CD8-positive, alpha-beta memory T cell (primary cell): ENCODE measurements around the gene ACAD11. TPM values are rescaled to one million over a fixed set of nuclear protein-coding genes. Genes with fewer than 3 reads are reported as not detected.

Experiments
- CTCF ChIA-PET: fragments of 350-600 bp; sonication (Branson Sonifier 250); formaldehyde crosslinking; loops from one replicate; lab custom pipeline; 2021; ENCODE audit warnings: antibody characterized with exemption; lab: Charles Lee
- POLR2A ChIA-PET: fragments of 350-600 bp; sonication (Branson Sonifier 250); formaldehyde crosslinking; loops from one replicate; lab custom pipeline; 2021; ENCODE audit warnings: antibody characterized with exemption; lab: Charles Lee
- DNase-seq, 5 donors: peaks; one replicate each; pipeline versions ENCODE4 v3.0.0 to v3.0.0-alpha.2; 2020 to 2022; ENCODE audit warnings: mixed read lengths in 1 of 5
- H3K27ac ChIP-seq: one replicate; pipeline ENCODE4 v1.7.0; 2013; ENCODE audit warnings: low read depth, mild to moderate bottlenecking, low read length, moderate library complexity
- H3K27me3 ChIP-seq: 2 replicates; pipeline ENCODE4 v1.7.0; 2013; ENCODE audit warnings: low read length, mild to moderate bottlenecking; ENCODE audit not compliant: insufficient read depth, poor library complexity, severe bottlenecking
- H3K36me3 ChIP-seq: 2 replicates; pipeline ENCODE4 v1.7.0; 2013; ENCODE audit warnings: mild to moderate bottlenecking, low read length, moderate library complexity; ENCODE audit not compliant: insufficient read depth
- H3K4me1 ChIP-seq: 2 replicates; pipeline ENCODE4 v1.7.0; 2013; ENCODE audit warnings: mild to moderate bottlenecking, low read length, moderate library complexity; ENCODE audit not compliant: insufficient read depth
- H3K4me3 ChIP-seq: 2 replicates; pipeline ENCODE4 v1.7.0; 2013; ENCODE audit warnings: mild to moderate bottlenecking, low read length
- H3K9me3 ChIP-seq: 2 replicates; pipeline ENCODE4 v1.7.0; 2013; ENCODE audit warnings: mild to moderate bottlenecking, low read length
- H3K27ac Mint-ChIP-seq, 8 donors: one replicate each; pipeline ENCODE4 v1.8.0; 2020 to 2021; ENCODE audit warnings: mixed read lengths in 8 of 8, mild to moderate bottlenecking in 6 of 8, inconsistent platforms in 3 of 8, moderate library complexity in 3 of 8
- H3K27me3 Mint-ChIP-seq, 2 donors: one replicate each; pipeline ENCODE4 v1.8.0; 2020 to 2021; ENCODE audit warnings: mixed read lengths in 2 of 2, mild to moderate bottlenecking in 1 of 2, moderate library complexity in 1 of 2
- H3K36me3 Mint-ChIP-seq, 3 donors: one replicate each; pipeline ENCODE4 v1.8.0; 2020 to 2021; ENCODE audit warnings: mixed read lengths in 3 of 3, inconsistent platforms in 1 of 3, mild to moderate bottlenecking in 1 of 3
- H3K4me1 Mint-ChIP-seq, 3 donors: one replicate each; pipeline ENCODE4 v1.8.0; 2020 to 2021; ENCODE audit warnings: mixed read lengths in 3 of 3, inconsistent platforms in 1 of 3, mild to moderate bottlenecking in 1 of 3
- H3K4me3 Mint-ChIP-seq, 7 donors: one replicate each; pipeline ENCODE4 v1.8.0; 2020 to 2021; ENCODE audit warnings: mixed read lengths in 7 of 7, mild to moderate bottlenecking in 6 of 7, moderate library complexity in 4 of 7, inconsistent platforms in 2 of 7
- H3K9me3 Mint-ChIP-seq, 5 donors: one replicate each; pipeline ENCODE4 v1.8.0; 2020 to 2022; ENCODE audit warnings: mixed read lengths in 5 of 5, mild to moderate bottlenecking in 3 of 5, moderate library complexity in 2 of 5, inconsistent platforms in 1 of 5
- polyA plus RNA-seq: library from polyadenylated mRNA; unstranded; fragments of 300-500 nt; fragmentation: Illumina TruSeq; gene quantifications from one replicate; pipeline ENCODE4 v1.2.3, GENCODE V29; 2021
- total RNA-seq, 2 experiments: library from RNA; stranded (reverse); gene quantifications; one replicate each; pipeline ENCODE4 v1.2.3, GENCODE V29; 2021

ACAD11 gene
- total and polyA plus RNA-seq, 3 experiments from 2014 or later, result 3.6 to 11.5 (median 9.5) TPM

- no peak for DNase-seq
- Histone ChIP-seq H3K9me3 (no peaks in the 10 kb centered on the region), H3K27me3 (no peaks in the 10 kb centered on the region), H3K4me1 (no peaks in the 10 kb centered on the region), H3K36me3 (peaks cover 4% of the 10 kb centered on the region), H3K4me3 (no peak overlapping the region), H3K27ac (no peak overlapping the region)
- Mint-ChIP-seq H3K27ac (no peak overlapping the region), H3K4me3 (no peak overlapping the region), H3K27me3 (no peaks in the 10 kb centered on the region), H3K36me3 (peaks cover 31 to 53% (median 49%) of the 10 kb centered on the region in 3 donors), H3K9me3 (peaks cover 0 to 3% (median 0%) of the 10 kb centered on the region in 5 donors), H3K4me1 (no peaks in the 10 kb centered on the region)
- ChIA-PET POLR2A (no interaction called here), CTCF (no interaction called here)
These were observed 66.2 kb downstream of the ACAD11 start for GRCh38 chr3:132593241-132593946.

GRCh38 chr3:132592216-132592615 is 67.4 kb downstream of the ACAD11 start:
- Mint-ChIP-seq H3K27me3 (no peaks in the 10 kb centered on the region), H3K4me3 (no peak overlapping the region), H3K36me3 (peaks cover 30 to 53% (median 51%) of the 10 kb centered on the region in 3 donors), H3K4me1 (no peaks in the 10 kb centered on the region), H3K9me3 (peaks cover 0 to 3% (median under 1%) of the 10 kb centered on the region in 5 donors), H3K27ac (no peak overlapping the region)
- no peaks in the 10 kb centered on the region for H3K9me3 ChIP-seq
- H3K36me3 ChIP-seq, result peaks cover 4% of the 10 kb centered on the region
- no peak for DNase-seq
- no peak overlapping the region for H3K4me3 ChIP-seq
- H3K4me1 ChIP-seq, result no peaks in the 10 kb centered on the region
- H3K27me3 ChIP-seq, result no peaks in the 10 kb centered on the region
- CTCF ChIA-PET, result no interaction called here
- POLR2A ChIA-PET, result no interaction called here
- H3K27ac ChIP-seq, result no peak overlapping the region

- ChIA-PET CTCF (no interaction called here), POLR2A (no interaction called here)
- H3K9me3 Mint-ChIP-seq, result peaks cover 0 to 3% (median 1%) of the 10 kb centered on the region in 5 donors
- H3K9me3 ChIP-seq, result no peaks in the 10 kb centered on the region
- H3K27ac Mint-ChIP-seq, result no peak overlapping the region
- H3K4me1 ChIP-seq, result no peaks in the 10 kb centered on the region
- peaks cover 19 to 41% (median 39%) of the 10 kb centered on the region in 3 donors for H3K36me3 Mint-ChIP-seq
- DNase-seq, result no peak
- H3K27me3 Mint-ChIP-seq, result no peaks in the 10 kb centered on the region
- H3K4me1 Mint-ChIP-seq, result no peaks in the 10 kb centered on the region
- no peak overlapping the region for H3K4me3 ChIP-seq
- no peaks in the 10 kb centered on the region for H3K36me3 ChIP-seq
- no peak overlapping the region for H3K4me3 Mint-ChIP-seq
- no peaks in the 10 kb centered on the region for H3K27me3 ChIP-seq
- no peak overlapping the region for H3K27ac ChIP-seq
These were observed 72.2 kb downstream of the ACAD11 start for GRCh38 chr3:132587401-132587800.

- CTCF ChIA-PET, result no interaction called here
- Mint-ChIP-seq H3K4me3 (no peak overlapping the region), H3K27ac (no peak overlapping the region), H3K27me3 (no peaks in the 10 kb centered on the region), H3K4me1 (no peaks in the 10 kb centered on the region), H3K9me3 (no peaks in the 10 kb centered on the region), H3K36me3 (peaks cover 31 to 77% (median 46%) of the 10 kb centered on the region in 3 donors)
- H3K4me1 ChIP-seq, result no peaks in the 10 kb centered on the region
- H3K9me3 ChIP-seq, result no peaks in the 10 kb centered on the region
- no peaks in the 10 kb centered on the region for H3K27me3 ChIP-seq
- H3K4me3 ChIP-seq, result no peak overlapping the region
- peaks cover 3% of the 10 kb centered on the region for H3K36me3 ChIP-seq
- no peak overlapping the region for H3K27ac ChIP-seq
- POLR2A ChIA-PET, result no interaction called here
- no peak for DNase-seq
These were observed 85.8 kb downstream of the ACAD11 start for GRCh38 chr3:132573797-132574211.

GRCh38 chr3:132570016-132570415 is 89.6 kb downstream of the ACAD11 start:
- no peaks in the 10 kb centered on the region for H3K36me3 ChIP-seq
- DNase-seq, result no peak
- H3K4me1 ChIP-seq, result no peaks in the 10 kb centered on the region
- H3K9me3 Mint-ChIP-seq, result no peaks in the 10 kb centered on the region
- H3K27ac Mint-ChIP-seq, result peak overlapping the region in 1 of 8 donors; percentile 34
- no peaks in the 10 kb centered on the region for H3K4me1 Mint-ChIP-seq
- POLR2A ChIA-PET, result no interaction called here
- no peaks in the 10 kb centered on the region for H3K9me3 ChIP-seq
- H3K27me3 Mint-ChIP-seq, result no peaks in the 10 kb centered on the region
- H3K27me3 ChIP-seq, result no peaks in the 10 kb centered on the region
- CTCF ChIA-PET, result no interaction called here
- no peak overlapping the region for H3K4me3 ChIP-seq
- H3K36me3 Mint-ChIP-seq, result peaks cover 30 to 53% (median 35%) of the 10 kb centered on the region in 3 donors
- H3K27ac ChIP-seq, result no peak overlapping the region
- H3K4me3 Mint-ChIP-seq, result no peak overlapping the region

- DNase-seq, result no peak
- Mint-ChIP-seq H3K27ac (peak overlapping the region in 2 of 8 donors; percentile 25 to 34), H3K4me1 (no peaks in the 10 kb centered on the region), H3K27me3 (no peaks in the 10 kb centered on the region), H3K9me3 (no peaks in the 10 kb centered on the region), H3K4me3 (no peak overlapping the region), H3K36me3 (peaks cover 33 to 57% (median 37%) of the 10 kb centered on the region in 3 donors)
- Histone ChIP-seq H3K36me3 (no peaks in the 10 kb centered on the region), H3K4me1 (no peaks in the 10 kb centered on the region), H3K4me3 (no peak overlapping the region), H3K27me3 (no peaks in the 10 kb centered on the region), H3K27ac (no peak overlapping the region), H3K9me3 (no peaks in the 10 kb centered on the region)
- POLR2A ChIA-PET, result no interaction called here
- CTCF ChIA-PET, result no interaction called here
These were observed 90.0 kb downstream of the ACAD11 start for GRCh38 chr3:132569580-132569979.

- Histone ChIP-seq H3K27me3 (no peaks in the 10 kb centered on the region), H3K9me3 (no peaks in the 10 kb centered on the region), H3K36me3 (no peaks in the 10 kb centered on the region), H3K4me1 (no peaks in the 10 kb centered on the region), H3K27ac (no peak overlapping the region), H3K4me3 (no peak overlapping the region)
- ChIA-PET POLR2A (no interaction called here), CTCF (no interaction called here)
- Mint-ChIP-seq H3K9me3 (no peaks in the 10 kb centered on the region), H3K4me1 (no peaks in the 10 kb centered on the region), H3K36me3 (peaks cover 36 to 58% (median 39%) of the 10 kb centered on the region in 3 donors), H3K27ac (peak overlapping the region in 2 of 8 donors; percentile 9 to 18), H3K4me3 (no peak overlapping the region), H3K27me3 (no peaks in the 10 kb centered on the region)
- no peak for DNase-seq
These were observed 90.5 kb downstream of the ACAD11 start for GRCh38 chr3:132569153-132569552.

- CTCF ChIA-PET, result no interaction called here
- H3K4me3 Mint-ChIP-seq, result no peak overlapping the region
- no peaks in the 10 kb centered on the region for H3K27me3 Mint-ChIP-seq
These were observed 91.2 kb downstream of the ACAD11 start for GRCh38 chr3:132568422-132568821.

More at GRCh38 chr3:132568422-132568821, 91.2 kb downstream of the ACAD11 start:
- DNase-seq, result no peak
- POLR2A ChIA-PET, result no interaction called here
- H3K9me3 Mint-ChIP-seq, result no peaks in the 10 kb centered on the region
- H3K36me3 ChIP-seq, result no peaks in the 10 kb centered on the region
- no peaks in the 10 kb centered on the region for H3K9me3 ChIP-seq
- no peaks in the 10 kb centered on the region for H3K4me1 ChIP-seq
- H3K36me3 Mint-ChIP-seq, result peaks cover 33 to 55% (median 35%) of the 10 kb centered on the region in 3 donors
- no peak overlapping the region for H3K4me3 ChIP-seq
- H3K27ac Mint-ChIP-seq, result no peak overlapping the region
- no peaks in the 10 kb centered on the region for H3K27me3 ChIP-seq
- H3K4me1 Mint-ChIP-seq, result no peaks in the 10 kb centered on the region
- no peak overlapping the region for H3K27ac ChIP-seq
